Adrenal gland (tissue), 5 donors: ENCODE data around the gene ZMYND10.

ENCODE experiments used
- CTCF ChIP-seq, 6 experiments: fragments of 450-650 bp in 4 of 6; fragments of 200-600 bp in 2 of 6; sonication (generic) in 1 of 6; IDR thresholded peaks; 1 replicate in 5 of 6; 2 replicates in 1 of 6; pipeline versions ENCODE4 v1.5.1 to v1.8.0; 2016 to 2021; ENCODE audit warnings: antibody characterized with exemption in 6 of 6, mild to moderate bottlenecking in 2 of 6, moderate library complexity in 1 of 6
- POLR2A ChIP-seq, 2 donors: fragments of 450-650 bp; IDR thresholded peaks; one replicate each; pipeline ENCODE4 v1.6.1; 2017; ENCODE audit warnings: antibody characterized with exemption in 2 of 2, mild to moderate bottlenecking in 2 of 2, moderate library complexity in 1 of 2
- donor health status: DM: no; HTN: no; CAD: no.

- no peak for TF ChIP-seq CTCF (IDR thresholded peaks at IDR 0.05)
- no peak for TF ChIP-seq POLR2A (IDR thresholded peaks at IDR 0.05)
These were observed 46.7 kb upstream of the ZMYND10 start for GRCh38 chr3:50392101-50392715.
